SK-N-MC (cell line): Measurements from ENCODE around the gene RPS6KB2.

Experiments used
- DNase-seq: peaks from one replicate; pipeline ENCODE4 v3.0.0-alpha.2; 2011; ENCODE audit warnings: low read depth, low spot score
- H3K27ac ChIP-seq: fragments of 200-600 bp; sonication (generic); 2 replicates; pipeline ENCODE4 v1.5.1; 2016; ENCODE audit warnings: mixed run types
- H3K36me3 ChIP-seq: fragments of 200-600 bp; sonication (generic); 2 replicates; pipeline ENCODE4 v1.6.1; 2017; ENCODE audit warnings: antibody characterized with exemption, low read length, mixed read lengths; ENCODE audit not compliant: insufficient read depth
- H3K4me3 ChIP-seq: fragments of 200-600 bp; sonication (generic); 2 replicates; pipeline ENCODE4 v1.5.1; 2016
- H3K9ac ChIP-seq: fragments of 200-600 bp; sonication (generic); 2 replicates; pipeline ENCODE4 v1.8.0; 2017; ENCODE audit warnings: mixed run types, mixed read lengths; ENCODE audit not compliant: insufficient read length
- H3K9me3 ChIP-seq: fragments of 200-600 bp; sonication (generic); 2 replicates; pipeline ENCODE4 v1.6.1; 2017; ENCODE audit warnings: low read depth, mild to moderate bottlenecking, antibody characterized with exemption, low read length, moderate library complexity, mixed read lengths
- EZH2 ChIP-seq: fragments of 200-600 bp; sonication (generic); IDR thresholded peaks from one replicate; pipeline ENCODE4 v1.6.1; 2017; ENCODE audit warnings: antibody characterized with exemption
- FOXP2 ChIP-seq: optimal IDR thresholded peaks from 2 replicates; pipeline ENCODE3; 2011; ENCODE audit warnings: mild to moderate bottlenecking, moderate library complexity; ENCODE audit not compliant: insufficient read depth; ENCODE audit errors: extremely low read length, control extremely low read depth
- POLR2AphosphoS5 ChIP-seq: IDR thresholded peaks from 2 replicates; pipeline ENCODE4 v1.6.1; 2012; ENCODE audit warnings: mild to moderate bottlenecking, low read depth, low read length, borderline replicate concordance

Gene RPS6KB2

GRCh38 chr11:67409781-67410368 lies 18.4 kb upstream of the RPS6KB2 start:
- Histone ChIP-seq H3K36me3 (no peaks in the 10 kb centered on the region), H3K9me3 (no peaks in the 10 kb centered on the region), H3K4me3 (no peak overlapping the region), H3K9ac (no peak overlapping the region), H3K27ac (no peak overlapping the region)
- DNase-seq = no peak
- TF ChIP-seq FOXP2 (no peak), POLR2AphosphoS5 (no peak), EZH2 (no peak)

GRCh38 chr11:67410369-67410831 lies 17.9 kb upstream of the RPS6KB2 start:
- no peak for TF ChIP-seq FOXP2
- TF ChIP-seq POLR2AphosphoS5 = no peak
- no peak for TF ChIP-seq EZH2
- no peak overlapping the region for H3K4me3 ChIP-seq
- H3K27ac ChIP-seq = no peak overlapping the region

GRCh38 chr11:67410984-67411784 lies 17.1 kb upstream of the RPS6KB2 start:
- H3K9ac ChIP-seq = no peak overlapping the region
- DNase-seq = no peak
- no peaks in the 10 kb centered on the region for H3K9me3 ChIP-seq
- H3K27ac ChIP-seq = no peak overlapping the region
- H3K36me3 ChIP-seq = no peaks in the 10 kb centered on the region
- TF ChIP-seq POLR2AphosphoS5 = 0 out of 2 replicates have a peak, but pooled peaks have one; percentile 3
- TF ChIP-seq EZH2 = no peak
- H3K4me3 ChIP-seq = no peak overlapping the region

More at GRCh38 chr11:67410369-67410831, 17.9 kb upstream of the RPS6KB2 start:
- no peak overlapping the region for H3K9ac ChIP-seq
- no peaks in the 10 kb centered on the region for H3K9me3 ChIP-seq
- no peak for DNase-seq
- no peaks in the 10 kb centered on the region for H3K36me3 ChIP-seq

- Histone ChIP-seq H3K36me3 (no peaks in the 10 kb centered on the region), H3K9ac (no peak overlapping the region), H3K27ac (no peak overlapping the region), H3K4me3 (no peak overlapping the region), H3K9me3 (no peaks in the 10 kb centered on the region)
- TF ChIP-seq POLR2AphosphoS5 (no peak), FOXP2 (no peak), EZH2 (no peak)
- no peak for DNase-seq
Observed at GRCh38 chr11:67411785-67412152, 16.5 kb upstream of the RPS6KB2 start.

- Histone ChIP-seq H3K9ac (no peak overlapping the region), H3K9me3 (no peaks in the 10 kb centered on the region), H3K4me3 (no peak overlapping the region), H3K27ac (no peak overlapping the region), H3K36me3 (no peaks in the 10 kb centered on the region)
- no peak for DNase-seq
- TF ChIP-seq FOXP2 = no peak
- TF ChIP-seq EZH2 = no peak
- no peak for TF ChIP-seq POLR2AphosphoS5
Observed at GRCh38 chr11:67412495-67413179, 15.7 kb upstream of the RPS6KB2 start.

- H3K36me3 ChIP-seq = no peaks in the 10 kb centered on the region
- no peak for DNase-seq
- H3K9me3 ChIP-seq = no peaks in the 10 kb centered on the region
- TF ChIP-seq EZH2 = no peak
- no peak for TF ChIP-seq POLR2AphosphoS5
- no peak for TF ChIP-seq FOXP2
- H3K27ac ChIP-seq = no peak overlapping the region
- H3K9ac ChIP-seq = no peak overlapping the region
- no peak overlapping the region for H3K4me3 ChIP-seq
Observed at GRCh38 chr11:67413266-67413849, 14.9 kb upstream of the RPS6KB2 start.

GRCh38 chr11:67415501-67416304 lies 12.6 kb upstream of the RPS6KB2 start, which contains the start of gene CARNS1:
Gene CARNS1, plus strand, starts transcription at chr11:67415678. Its CDS starts 522 bp downstream, at chr11:67416200.
- H3K4me3 ChIP-seq = peak within 1 kb of the TSS; percentile 50
- H3K27ac ChIP-seq = peak within 1 kb of the TSS; percentile 73
- H3K9ac ChIP-seq = no peak within 1 kb of the TSS
- H3K36me3 ChIP-seq = no peaks in the 10 kb centered on the region
- no peak for DNase-seq
- H3K9me3 ChIP-seq = no peaks in the 10 kb centered on the region
- no peak for TF ChIP-seq POLR2AphosphoS5
- TF ChIP-seq EZH2 = no peak
- TF ChIP-seq FOXP2 = no peak
